Lower leg skin (tissue), 4 donors: ENCODE data around the gene ATG4B. TPM values are rescaled to one million over a fixed set of nuclear protein-coding genes. Genes with fewer than 3 reads are reported as not detected.

Experiments
- DNase-seq, 2 donors: peaks; one replicate each; pipeline ENCODE4 v3.0.0-alpha.2; 2019; ENCODE audit warnings: low spot score in 2 of 2
- H3K4me3 ChIP-seq: fragments of 200-600 bp; sonication (generic); 2 replicates; pipeline ENCODE4 v1.5.1; 2017; ENCODE audit warnings: mild to moderate bottlenecking, low read depth; ENCODE audit not compliant: poor library complexity, severe bottlenecking
- POLR2A ChIP-seq, 2 donors: fragments of 450-650 bp; IDR thresholded peaks; one replicate each; pipeline ENCODE4 v1.6.1; 2016 to 2017; ENCODE audit warnings: antibody characterized with exemption in 2 of 2, mild to moderate bottlenecking in 1 of 2, moderate library complexity in 1 of 2
- WGBS, 2 donors: methylation state at CpG; one replicate each; pipeline ENCODE4 v1.1.5; 2018; 5-methylcytosine and 5-hydroxymethylcytosine counted together
- intact Hi-C: fragments of 100-400 bp; cut with DNase I; formaldehyde crosslinking; loops from one replicate; pipeline ENCODE4 v1.15.0; 2023; ENCODE audit warnings: low total_unique reads
- total RNA-seq, 4 donors: library from RNA; depleted of rRNA; stranded (reverse); fragments of >200 nt; gene quantifications; one replicate each; pipeline ENCODE4 v1.1.0, GENCODE V29; 2016
- TF ChIP-seq, protein P1 (sequence below), 3 donors: fragments of 450-650 bp; IDR thresholded peaks; one replicate each; pipeline ENCODE4 v1.5.1; 2016; ENCODE audit warnings: antibody characterized with exemption in 3 of 3, mild to moderate bottlenecking in 3 of 3, moderate library complexity in 2 of 3

ATG4B gene
- total RNA-seq, 4 donors from 2014 or later: 48.4 to 86.2 (median 63.3) TPM

- 90 to 91% methylated on average over 30 of the region's 30 CpGs for WGBS, 2 donors
- DNase-seq: no peak
- TF ChIP-seq, protein P1, sequence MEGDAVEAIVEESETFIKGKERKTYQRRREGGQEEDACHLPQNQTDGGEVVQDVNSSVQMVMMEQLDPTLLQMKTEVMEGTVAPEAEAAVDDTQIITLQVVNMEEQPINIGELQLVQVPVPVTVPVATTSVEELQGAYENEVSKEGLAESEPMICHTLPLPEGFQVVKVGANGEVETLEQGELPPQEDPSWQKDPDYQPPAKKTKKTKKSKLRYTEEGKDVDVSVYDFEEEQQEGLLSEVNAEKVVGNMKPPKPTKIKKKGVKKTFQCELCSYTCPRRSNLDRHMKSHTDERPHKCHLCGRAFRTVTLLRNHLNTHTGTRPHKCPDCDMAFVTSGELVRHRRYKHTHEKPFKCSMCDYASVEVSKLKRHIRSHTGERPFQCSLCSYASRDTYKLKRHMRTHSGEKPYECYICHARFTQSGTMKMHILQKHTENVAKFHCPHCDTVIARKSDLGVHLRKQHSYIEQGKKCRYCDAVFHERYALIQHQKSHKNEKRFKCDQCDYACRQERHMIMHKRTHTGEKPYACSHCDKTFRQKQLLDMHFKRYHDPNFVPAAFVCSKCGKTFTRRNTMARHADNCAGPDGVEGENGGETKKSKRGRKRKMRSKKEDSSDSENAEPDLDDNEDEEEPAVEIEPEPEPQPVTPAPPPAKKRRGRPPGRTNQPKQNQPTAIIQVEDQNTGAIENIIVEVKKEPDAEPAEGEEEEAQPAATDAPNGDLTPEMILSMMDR (IDR thresholded peaks at IDR 0.05): no peak
- no peak for TF ChIP-seq POLR2A (IDR thresholded peaks at IDR 0.05)
- intact Hi-C loops: no loop called here
- no peak overlapping the region for H3K4me3 ChIP-seq
Measured at GRCh38 chr2:241616168-241617125, 21.0 kb upstream of the ATG4B start.

DNA sequence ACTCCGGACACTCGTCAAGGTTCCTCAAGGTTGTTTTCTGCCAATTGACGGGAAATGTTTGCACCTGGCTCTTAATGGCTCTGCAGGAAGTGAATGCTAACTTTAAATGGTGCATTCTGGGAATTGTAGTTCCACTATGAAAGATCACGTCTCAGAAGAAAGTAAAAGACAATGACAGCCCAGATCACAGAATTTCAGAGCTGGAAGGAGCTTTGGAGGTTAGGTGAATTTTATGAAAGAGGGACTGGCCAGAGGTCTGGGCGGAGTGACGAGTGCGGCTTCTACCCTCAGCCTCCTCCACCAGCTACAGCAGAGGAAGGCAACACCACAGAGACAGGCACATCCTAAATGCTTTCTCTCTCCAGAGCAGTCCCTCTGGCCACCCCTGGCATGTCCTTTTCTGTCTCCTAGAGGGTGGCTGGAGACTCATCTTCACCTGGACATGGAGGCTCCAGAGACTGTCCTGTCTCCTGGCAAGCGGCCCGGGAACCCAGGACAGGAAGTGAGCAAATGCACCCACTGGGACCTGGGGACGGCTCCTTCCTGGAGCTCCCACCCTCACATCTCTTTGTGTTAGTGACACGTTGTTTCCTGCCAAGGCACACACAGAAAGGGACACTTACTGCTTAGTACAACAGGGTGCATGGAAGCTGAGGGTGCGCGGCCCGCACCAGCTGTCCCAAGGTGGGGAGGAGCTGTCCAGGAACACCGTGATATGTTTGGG is 19.9 kb upstream of the ATG4B start:
- no peak for TF ChIP-seq POLR2A (IDR thresholded peaks at IDR 0.05)
- TF ChIP-seq, protein P1 (IDR thresholded peaks at IDR 0.05): no peak
- 60 to 61% methylated on average over 15 of the region's 15 CpGs for WGBS, 2 donors
- DNase-seq: no peak
- intact Hi-C loops: no loop called here
- H3K4me3 ChIP-seq: no peak overlapping the region

- no peak for DNase-seq
- WGBS, 2 donors: 86 to 91% methylated on average over 5 of the region's 5 CpGs
Measured at GRCh38 chr2:241618296-241618805, 19.1 kb upstream of the ATG4B start.

GRCh38 chr2:241618829-241619228 is 18.7 kb upstream of the ATG4B start:
- no peak for DNase-seq
- no peak for TF ChIP-seq POLR2A (IDR thresholded peaks at IDR 0.05)
- TF ChIP-seq, protein P1 (IDR thresholded peaks at IDR 0.05): no peak
- intact Hi-C loops: no loop called here
- H3K4me3 ChIP-seq: no peak overlapping the region
- 87% methylated on average over 11 of the region's 11 CpGs for WGBS, 2 donors

More at GRCh38 chr2:241618296-241618805, 19.1 kb upstream of the ATG4B start:
- TF ChIP-seq POLR2A (IDR thresholded peaks at IDR 0.05): no peak
- TF ChIP-seq, protein P1 (IDR thresholded peaks at IDR 0.05): no peak
- H3K4me3 ChIP-seq: no peak overlapping the region
- intact Hi-C loops: no loop called here

GRCh38 chr2:241619597-241620418 is 17.7 kb upstream of the ATG4B start:
- TF ChIP-seq, protein P1 (IDR thresholded peaks at IDR 0.05): no peak
- TF ChIP-seq POLR2A (IDR thresholded peaks at IDR 0.05): no peak
- intact Hi-C loops: no loop called here
- H3K4me3 ChIP-seq: no peak overlapping the region
- 92 to 94% methylated on average over 20 of the region's 20 CpGs for WGBS, 2 donors
- DNase-seq: no peak
